ENCODE measurements around the gene SERPINA5. TPM values are rescaled to one million over a fixed set of nuclear protein-coding genes. Genes with fewer than 3 reads are reported as not detected.

The SERPINA5 gene
- total and polyA plus RNA-seq, 3 donors from 2014 or later, result 940 to 1,170 (median 1,154) TPM

- Histone ChIP-seq H3K36me3 (ENCODE audit: low read depth, missing control alignments) (no peaks in the 10 kb centered on the region), H3K4me1 (no peaks in the 10 kb centered on the region), H3K27ac (no peak overlapping the region), H3K9me3 (no peaks in the 10 kb centered on the region), H3K27me3 (no peaks in the 10 kb centered on the region), H3K4me3 (no peak overlapping the region)
- TF ChIP-seq POLR2A (IDR thresholded peaks at IDR 0.05) (no peak), CTCF (IDR thresholded peaks at IDR 0.05) (no peak)
- DNase-seq, result no peak
- WGBS, 2 donors, result 70 to 77% methylated on average over 6 of the region's 6 CpGs
- intact Hi-C loops (cut with DNase I; ENCODE audit: low total_unique reads), result no loop called here
Measured at GRCh38 chr14:94622653-94623421, 41.6 kb downstream of the SERPINA5 start.

- intact Hi-C loops (cut with DNase I; ENCODE audit: low total_unique reads), result no loop called here
- Histone ChIP-seq H3K36me3 (ENCODE audit: low read depth, missing control alignments) (no peaks in the 10 kb centered on the region), H3K4me1 (no peaks in the 10 kb centered on the region), H3K9me3 (no peaks in the 10 kb centered on the region), H3K27me3 (no peaks in the 10 kb centered on the region), H3K27ac (no peak overlapping the region), H3K4me3 (no peak overlapping the region)
- DNase-seq, result no peak
- no peak for TF ChIP-seq POLR2A (IDR thresholded peaks at IDR 0.05)
- TF ChIP-seq CTCF (IDR thresholded peaks at IDR 0.05), result no peak
- 92 to 93% methylated on average over 4 of the region's 4 CpGs for WGBS, 2 donors
Measured at GRCh38 chr14:94623422-94623809, 42.2 kb downstream of the SERPINA5 start.

GRCh38 chr14:94623856-94624499 is 42.8 kb downstream of the SERPINA5 start:
- no peaks in the 10 kb centered on the region for H3K36me3 ChIP-seq (ENCODE audit: low read depth, missing control alignments)
- H3K4me1 ChIP-seq, result no peaks in the 10 kb centered on the region
- intact Hi-C loops (cut with DNase I; ENCODE audit: low total_unique reads), result no loop called here
- TF ChIP-seq POLR2A (IDR thresholded peaks at IDR 0.05), result no peak
- no peak for TF ChIP-seq CTCF (IDR thresholded peaks at IDR 0.05)
- no peak for DNase-seq
- H3K9me3 ChIP-seq, result no peaks in the 10 kb centered on the region
- H3K27ac ChIP-seq, result no peak overlapping the region
- no peak overlapping the region for H3K4me3 ChIP-seq
- no peaks in the 10 kb centered on the region for H3K27me3 ChIP-seq
- 82 to 94% methylated on average over 4 to 7 of the region's 7 CpGs for WGBS, 2 donors

- Histone ChIP-seq H3K27ac (no peak overlapping the region), H3K27me3 (no peaks in the 10 kb centered on the region), H3K9me3 (no peaks in the 10 kb centered on the region), H3K36me3 (ENCODE audit: low read depth, missing control alignments) (no peaks in the 10 kb centered on the region), H3K4me1 (no peaks in the 10 kb centered on the region), H3K4me3 (no peak overlapping the region)
- no peak for TF ChIP-seq CTCF (IDR thresholded peaks at IDR 0.05)
- no peak for TF ChIP-seq POLR2A (IDR thresholded peaks at IDR 0.05)
- 83 to 90% methylated on average over 10 of the region's 10 CpGs for WGBS, 2 donors
- no peak for DNase-seq
- intact Hi-C loops (cut with DNase I; ENCODE audit: low total_unique reads), result no loop called here
Measured at GRCh38 chr14:94624537-94625352, 43.5 kb downstream of the SERPINA5 start.

Data from testis (tissue), 3 donors.